Neural progenitor cell (in vitro differentiated cells): ENCODE results near the gene DRAXIN.

ENCODE experiments used
- EZH2 ChIP-seq: fragments of 200-600 bp; sonication (generic); IDR thresholded peaks from 2 replicates; pipeline ENCODE4 v1.6.1; 2017; ENCODE audit warnings: antibody characterized with exemption, mild to moderate bottlenecking, moderate library complexity
- TF ChIP-seq, protein P1 (sequence below): fragments of 200-600 bp; sonication (generic); IDR thresholded peaks from 2 replicates; pipeline ENCODE4 v1.5.1; 2017; ENCODE audit warnings: antibody characterized with exemption, mild to moderate bottlenecking

DNA sequence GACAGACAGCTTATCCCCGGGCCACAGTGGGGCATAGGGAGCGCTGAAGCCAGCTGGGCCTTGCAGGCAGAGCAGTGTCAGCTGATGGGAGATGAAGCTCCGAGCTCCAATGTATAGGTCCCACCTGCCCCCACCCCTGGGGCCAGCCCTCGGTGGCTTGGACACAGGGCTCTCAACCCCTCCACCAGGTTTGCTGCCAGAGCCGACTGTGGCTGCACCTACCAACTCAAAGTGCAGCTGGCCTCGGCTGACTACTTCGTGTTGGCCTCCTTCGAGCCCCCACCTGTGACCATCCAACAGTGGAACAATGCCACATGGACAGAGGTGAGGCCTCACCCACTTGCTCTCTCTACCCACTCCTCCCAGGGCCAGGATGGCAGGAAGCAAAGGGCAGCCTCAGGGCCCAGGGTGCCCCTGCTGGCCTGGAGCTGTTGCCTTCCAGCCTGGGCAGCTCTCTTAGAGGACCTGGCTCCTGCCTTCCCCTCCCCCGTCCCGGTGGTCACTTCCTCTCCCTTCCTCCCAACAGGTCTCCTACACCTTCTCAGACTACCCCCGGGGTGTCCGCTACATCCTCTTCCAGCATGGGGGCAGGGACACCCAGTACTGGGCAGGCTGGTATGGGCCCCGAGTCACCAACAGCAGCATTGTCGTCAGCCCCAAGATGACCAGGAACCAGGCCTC is 18.3 kb upstream of the DRAXIN start:
- TF ChIP-seq, protein P1, sequence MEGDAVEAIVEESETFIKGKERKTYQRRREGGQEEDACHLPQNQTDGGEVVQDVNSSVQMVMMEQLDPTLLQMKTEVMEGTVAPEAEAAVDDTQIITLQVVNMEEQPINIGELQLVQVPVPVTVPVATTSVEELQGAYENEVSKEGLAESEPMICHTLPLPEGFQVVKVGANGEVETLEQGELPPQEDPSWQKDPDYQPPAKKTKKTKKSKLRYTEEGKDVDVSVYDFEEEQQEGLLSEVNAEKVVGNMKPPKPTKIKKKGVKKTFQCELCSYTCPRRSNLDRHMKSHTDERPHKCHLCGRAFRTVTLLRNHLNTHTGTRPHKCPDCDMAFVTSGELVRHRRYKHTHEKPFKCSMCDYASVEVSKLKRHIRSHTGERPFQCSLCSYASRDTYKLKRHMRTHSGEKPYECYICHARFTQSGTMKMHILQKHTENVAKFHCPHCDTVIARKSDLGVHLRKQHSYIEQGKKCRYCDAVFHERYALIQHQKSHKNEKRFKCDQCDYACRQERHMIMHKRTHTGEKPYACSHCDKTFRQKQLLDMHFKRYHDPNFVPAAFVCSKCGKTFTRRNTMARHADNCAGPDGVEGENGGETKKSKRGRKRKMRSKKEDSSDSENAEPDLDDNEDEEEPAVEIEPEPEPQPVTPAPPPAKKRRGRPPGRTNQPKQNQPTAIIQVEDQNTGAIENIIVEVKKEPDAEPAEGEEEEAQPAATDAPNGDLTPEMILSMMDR: no peak
- no peak for TF ChIP-seq EZH2
